ENCODE results near the gene SLC25A18. TPM values are rescaled to one million over a fixed set of nuclear protein-coding genes. Genes with fewer than 3 reads are reported as not detected.

SLC25A18 gene
- total RNA-seq, 4 donors from 2014 or later = 12.8 to 43.9 (median 17.0) TPM

- TF ChIP-seq, protein P1, sequence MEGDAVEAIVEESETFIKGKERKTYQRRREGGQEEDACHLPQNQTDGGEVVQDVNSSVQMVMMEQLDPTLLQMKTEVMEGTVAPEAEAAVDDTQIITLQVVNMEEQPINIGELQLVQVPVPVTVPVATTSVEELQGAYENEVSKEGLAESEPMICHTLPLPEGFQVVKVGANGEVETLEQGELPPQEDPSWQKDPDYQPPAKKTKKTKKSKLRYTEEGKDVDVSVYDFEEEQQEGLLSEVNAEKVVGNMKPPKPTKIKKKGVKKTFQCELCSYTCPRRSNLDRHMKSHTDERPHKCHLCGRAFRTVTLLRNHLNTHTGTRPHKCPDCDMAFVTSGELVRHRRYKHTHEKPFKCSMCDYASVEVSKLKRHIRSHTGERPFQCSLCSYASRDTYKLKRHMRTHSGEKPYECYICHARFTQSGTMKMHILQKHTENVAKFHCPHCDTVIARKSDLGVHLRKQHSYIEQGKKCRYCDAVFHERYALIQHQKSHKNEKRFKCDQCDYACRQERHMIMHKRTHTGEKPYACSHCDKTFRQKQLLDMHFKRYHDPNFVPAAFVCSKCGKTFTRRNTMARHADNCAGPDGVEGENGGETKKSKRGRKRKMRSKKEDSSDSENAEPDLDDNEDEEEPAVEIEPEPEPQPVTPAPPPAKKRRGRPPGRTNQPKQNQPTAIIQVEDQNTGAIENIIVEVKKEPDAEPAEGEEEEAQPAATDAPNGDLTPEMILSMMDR (IDR thresholded peaks at IDR 0.05; ENCODE audit: low read depth) = no peak
Measured at GRCh38 chr22:17575151-17575550, 11.9 kb downstream of the SLC25A18 start.

DNA sequence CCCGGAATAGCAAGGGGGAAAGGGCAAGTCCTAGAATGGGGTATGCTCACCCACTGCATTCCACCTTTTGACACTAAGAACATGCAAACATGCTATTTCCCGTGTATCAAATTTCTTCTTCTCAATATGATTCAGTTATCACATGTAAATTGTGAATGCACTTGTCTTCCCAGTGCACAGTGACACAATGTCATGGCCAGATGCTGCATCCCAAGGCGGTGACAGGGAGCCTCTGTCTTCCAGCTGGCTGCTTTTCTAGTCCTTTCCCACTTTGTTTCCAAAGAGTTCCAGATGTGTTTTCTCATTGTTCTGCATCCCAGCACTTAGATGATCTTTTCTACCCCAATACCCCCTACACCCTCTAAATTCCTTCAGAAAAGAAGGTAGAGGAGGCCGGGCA is 12.4 kb downstream of the SLC25A18 start:
- TF ChIP-seq, protein P1 (IDR thresholded peaks at IDR 0.05; ENCODE audit: low read depth) = no peak

DNA sequence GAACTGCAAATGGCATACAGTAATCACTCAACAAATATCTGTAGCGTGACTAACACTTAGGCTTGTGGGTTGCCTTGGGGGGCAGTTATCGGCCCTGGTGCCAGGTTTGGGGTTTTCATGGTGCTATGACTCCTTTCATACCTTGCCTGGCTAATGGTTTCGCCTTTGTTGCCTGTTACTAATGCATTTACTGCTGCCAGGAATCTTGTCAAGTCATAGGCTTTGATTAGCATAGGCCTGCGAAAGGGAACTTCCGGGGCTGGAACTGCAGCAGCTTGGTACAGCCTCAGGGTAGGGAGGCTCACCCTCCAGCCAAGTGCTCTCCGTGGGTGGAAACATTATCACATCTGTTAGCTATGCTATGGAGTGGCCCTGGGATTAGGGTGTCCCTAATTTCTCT is 13.2 kb downstream of the SLC25A18 start:
- TF ChIP-seq, protein P1 (IDR thresholded peaks at IDR 0.05; ENCODE audit: low read depth) = no peak

- TF ChIP-seq, protein P1 (IDR thresholded peaks at IDR 0.05; ENCODE audit: low read depth) = no peak
Measured at GRCh38 chr22:17578136-17578754, 14.9 kb downstream of the SLC25A18 start.

GRCh38 chr22:17579535-17579981 is 16.3 kb downstream of the SLC25A18 start:
- TF ChIP-seq, protein P1 (IDR thresholded peaks at IDR 0.05; ENCODE audit: low read depth) = no peak

DNA sequence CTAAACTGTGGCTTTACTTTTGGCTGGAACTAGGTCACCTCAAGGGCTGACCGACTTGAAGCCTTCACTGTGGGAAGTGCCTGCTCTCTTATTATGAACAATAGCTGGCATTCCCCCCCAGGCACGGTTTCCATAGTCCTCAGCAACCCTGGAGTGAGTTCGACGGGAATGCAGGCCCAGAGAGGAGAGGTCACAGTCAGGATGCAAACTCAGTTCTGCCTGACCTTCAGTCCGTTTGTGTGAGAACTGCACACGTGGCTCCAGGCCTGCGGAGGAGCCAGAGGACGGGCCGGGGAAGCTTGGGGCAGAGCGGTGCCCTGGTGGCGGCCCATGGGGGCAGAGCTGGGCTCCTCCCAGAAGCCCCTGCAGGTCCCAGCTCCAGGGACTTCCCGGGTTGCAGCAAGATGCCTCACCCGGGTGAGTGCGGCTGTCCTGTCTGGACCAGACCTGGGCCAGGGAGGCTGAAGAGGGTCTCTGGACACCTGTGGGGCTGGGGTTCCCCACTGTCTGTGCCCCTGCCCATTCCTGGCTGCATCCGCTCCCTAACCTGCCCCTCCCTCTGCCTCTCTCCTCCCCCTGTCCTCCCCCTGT is 17.2 kb downstream of the SLC25A18 start:
- TF ChIP-seq, protein P1 (IDR thresholded peaks at IDR 0.05; ENCODE audit: low read depth) = no peak

DNA sequence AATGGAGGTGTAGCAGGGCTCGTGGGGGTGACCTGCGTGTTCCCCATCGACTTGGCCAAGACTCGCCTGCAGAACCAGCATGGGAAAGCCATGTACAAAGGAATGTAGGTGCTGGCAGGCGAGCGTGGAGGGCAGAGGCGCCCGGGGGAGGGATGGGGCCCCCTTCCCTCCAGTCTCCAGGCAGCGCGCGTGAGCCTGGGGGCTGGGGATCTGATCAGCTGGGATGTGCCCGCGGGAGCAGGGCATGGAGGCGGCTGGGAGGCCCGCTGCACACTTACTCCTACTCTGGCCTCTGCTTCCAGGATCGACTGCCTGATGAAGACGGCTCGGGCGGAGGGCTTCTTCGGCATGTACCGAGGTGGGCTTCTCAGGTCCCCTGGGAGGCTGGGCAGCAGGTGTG is 17.8 kb downstream of the SLC25A18 start:
- TF ChIP-seq, protein P1 (IDR thresholded peaks at IDR 0.05; ENCODE audit: low read depth) = no peak

Data from subcutaneous adipose tissue (tissue), 4 donors.